Epidermal melanocyte (primary cell): ENCODE data around the gene MYO1H.
A peak's percentile ranks its signal among the peaks of the same experiment; 100 is the strongest.
"Not testable (repeated sequence)": the region's sequence is repeated elsewhere in the genome, so short reads cannot be mapped to it uniquely, and the experiment has no call there.

Experiments used
- DNase-seq: peaks from one replicate; pipeline ENCODE4 v3.0.0; 2011; ENCODE audit warnings: low spot score; ENCODE audit not compliant: insufficient read length

The MYO1H gene

DNA sequence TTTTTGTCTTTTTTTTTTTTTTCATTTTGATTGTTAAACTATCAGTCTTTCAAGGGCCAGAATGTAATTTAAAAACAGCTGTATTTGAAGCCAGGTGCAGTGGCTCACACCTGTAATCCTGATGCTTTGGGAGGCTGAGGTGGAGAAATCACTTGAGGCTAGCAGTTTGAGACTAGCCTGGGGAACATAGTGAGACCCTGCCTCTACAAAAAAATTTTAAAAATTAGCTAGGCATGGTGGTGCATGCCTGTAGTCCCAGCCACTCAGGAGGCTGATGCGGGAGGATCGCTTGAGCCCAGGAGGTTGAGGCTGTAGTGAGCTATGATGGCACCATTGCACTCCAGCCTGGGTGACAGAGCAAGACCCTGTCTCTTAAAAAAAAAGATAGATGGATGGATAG lies 57.1 kb downstream of the MYO1H start:
- not testable (repeated sequence) for DNase-seq

DNA sequence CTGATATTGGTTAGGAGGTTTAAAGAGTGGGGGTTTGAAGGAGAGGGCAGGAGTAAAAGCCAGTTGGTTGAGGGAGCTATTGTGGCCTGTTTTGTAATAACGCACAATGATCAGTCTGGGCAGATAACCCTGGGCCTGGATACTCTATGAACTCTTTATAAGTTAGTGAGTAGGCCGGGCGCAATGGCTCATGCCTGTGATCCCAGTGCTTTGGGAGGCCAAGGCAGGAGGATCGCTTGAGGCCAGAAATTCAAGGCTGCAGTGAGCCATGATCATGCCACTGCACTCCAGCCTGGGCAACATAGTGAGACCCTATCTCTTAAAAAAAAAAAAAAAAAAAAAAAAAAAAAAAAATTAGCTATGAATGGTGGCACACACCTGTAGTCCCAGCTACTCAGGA lies 58.4 kb downstream of the MYO1H start:
- DNase-seq: not testable (repeated sequence)

DNA sequence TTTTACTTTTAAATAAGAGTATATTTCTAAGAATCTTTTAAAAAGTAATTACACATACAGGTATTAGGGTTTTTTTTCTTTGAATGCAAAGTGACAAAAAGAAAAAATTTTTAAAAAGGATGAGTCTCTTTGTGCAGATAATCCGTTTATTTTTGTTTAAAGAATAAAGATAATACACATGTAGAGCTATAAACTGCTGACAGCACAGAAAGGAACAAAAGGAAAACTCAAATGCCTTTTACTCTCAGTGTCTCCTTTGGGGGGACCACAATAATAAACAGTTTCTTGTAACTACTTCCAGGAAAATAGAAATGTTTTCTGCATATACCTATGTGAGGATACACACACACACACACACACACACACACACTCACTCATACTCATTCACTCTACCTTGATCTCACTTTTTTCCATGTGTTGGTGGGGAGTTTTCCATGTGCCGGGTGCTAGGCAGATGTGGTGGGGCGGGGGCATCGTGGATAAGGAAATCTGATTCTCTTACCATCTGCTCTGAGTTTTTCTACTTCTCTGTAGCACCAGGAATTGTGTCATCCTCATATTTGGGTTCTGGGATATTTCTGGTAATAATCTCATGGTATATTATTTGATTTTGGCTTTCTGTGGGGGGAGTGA lies 71.3 kb downstream of the MYO1H start:
- DNase-seq: no peak

- DNase-seq: no peak
Measured at GRCh38 chr12:109421355-109422087, 73.8 kb downstream of the MYO1H start.

GRCh38 chr12:109422251-109422650 lies 74.6 kb downstream of the MYO1H start:
- DNase-seq: no peak

DNA sequence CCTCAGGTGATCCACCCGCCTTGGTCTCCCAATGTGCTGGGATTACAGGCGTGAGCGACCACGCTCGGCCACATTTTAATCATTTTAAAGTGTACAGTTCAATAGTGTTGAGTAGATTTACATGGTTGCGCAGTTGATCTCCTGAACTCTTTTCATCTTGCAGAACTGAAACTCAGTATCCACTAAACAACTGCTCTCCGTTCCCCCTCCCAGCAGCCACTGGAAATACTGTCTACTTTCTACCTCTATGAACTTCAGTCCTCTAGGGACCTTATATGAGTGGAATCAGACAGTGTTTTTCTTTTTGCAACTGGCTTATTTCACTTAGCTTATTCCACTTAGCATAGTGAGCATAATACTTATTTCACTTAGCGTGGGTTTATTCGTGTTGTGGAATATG lies 75.7 kb downstream of the MYO1H start:
- no peak for DNase-seq

GRCh38 chr12:109428037-109428629 lies 80.4 kb downstream of the MYO1H start:
- DNase-seq: peak; percentile 73

- not testable (repeated sequence) for DNase-seq
Measured at GRCh38 chr12:109428804-109429203, 81.1 kb downstream of the MYO1H start.

GRCh38 chr12:109430244-109430643 lies 82.5 kb downstream of the MYO1H start:
- DNase-seq: no peak

- DNase-seq: no peak
Measured at GRCh38 chr12:109432431-109432830, 84.7 kb downstream of the MYO1H start.

DNA sequence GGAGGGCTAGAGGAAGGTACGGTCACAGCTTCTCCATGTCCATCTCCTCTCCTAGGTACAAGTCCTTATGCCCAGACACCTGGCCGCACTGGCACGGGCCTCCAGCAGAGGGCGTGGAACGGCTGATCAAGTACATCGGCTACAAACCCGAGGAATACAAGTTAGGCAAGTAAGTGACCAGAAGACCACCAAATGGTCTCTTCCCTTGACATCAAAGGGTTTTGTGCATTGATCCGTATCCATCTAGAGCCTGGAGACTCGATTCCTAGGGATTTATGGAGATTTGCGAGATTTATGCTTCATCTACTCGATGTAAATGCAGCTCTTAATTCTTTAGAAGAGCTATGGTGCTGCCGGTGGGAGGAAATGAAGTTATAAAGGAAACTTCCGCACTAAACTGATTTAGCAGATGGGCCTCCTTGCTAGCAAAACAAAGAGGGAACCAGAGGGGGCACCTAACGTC lies 85.2 kb downstream of the MYO1H start:
- no peak for DNase-seq

GRCh38 chr12:109433618-109434017 lies 85.9 kb downstream of the MYO1H start:
- no peak for DNase-seq

DNA sequence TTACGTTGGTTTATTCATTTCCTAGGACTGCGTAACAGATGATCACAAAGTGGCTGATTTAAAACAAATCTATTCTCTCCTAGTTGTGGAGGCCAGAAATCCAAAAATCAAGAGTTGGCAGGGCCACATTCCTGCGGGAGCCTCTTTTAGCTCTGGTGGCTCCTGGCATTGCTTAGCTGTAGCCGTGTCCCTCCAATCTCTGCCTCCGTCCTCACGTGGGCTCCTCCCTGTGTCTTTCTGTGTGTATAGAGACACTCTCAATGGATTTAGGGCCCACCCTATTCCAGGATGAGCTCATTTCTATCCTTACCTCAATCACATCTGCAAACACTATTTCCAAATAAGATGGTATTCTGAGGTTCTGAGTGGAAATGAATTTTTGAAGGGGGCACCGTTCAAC lies 86.9 kb downstream of the MYO1H start:
- DNase-seq: no peak

DNA sequence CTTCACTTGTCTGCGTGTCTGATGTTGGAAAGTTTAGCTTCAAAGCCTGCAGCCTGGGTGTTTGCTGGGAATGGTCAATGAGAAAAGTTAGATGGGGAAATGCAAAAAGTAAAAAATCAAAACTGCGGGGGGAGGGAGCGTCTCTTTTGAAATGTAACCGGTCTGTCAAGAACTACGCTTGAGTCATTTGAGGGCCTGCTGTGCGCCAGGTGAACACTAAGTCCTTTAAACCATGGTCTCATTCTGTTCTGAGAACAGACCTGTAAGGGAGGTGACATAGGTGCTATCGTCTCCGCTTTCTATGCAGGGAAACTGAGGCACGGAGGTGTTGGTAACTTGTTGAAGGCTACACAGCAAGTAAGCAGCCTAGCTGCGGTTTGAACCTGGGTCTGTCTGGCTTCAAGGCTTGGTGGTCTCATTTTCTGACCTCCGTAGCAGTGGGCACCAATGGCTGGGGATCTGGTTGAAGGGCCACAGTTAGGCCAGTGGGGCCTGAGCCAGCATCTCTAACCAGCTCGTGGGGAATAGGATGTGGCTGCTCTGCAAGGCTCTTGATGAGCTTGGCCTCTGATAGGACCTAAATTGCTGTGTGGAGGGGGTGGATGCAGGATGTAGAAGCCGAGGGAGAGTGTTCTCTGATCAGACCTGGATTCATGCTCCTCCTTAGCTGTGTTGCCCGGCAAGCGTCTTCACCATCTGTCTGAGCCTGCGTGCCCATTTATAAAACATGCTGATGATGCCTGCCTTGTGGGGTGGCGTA lies 87.9 kb downstream of the MYO1H start:
- no peak for DNase-seq

- DNase-seq: no peak
Measured at GRCh38 chr12:109436188-109436560, 88.5 kb downstream of the MYO1H start.

DNA sequence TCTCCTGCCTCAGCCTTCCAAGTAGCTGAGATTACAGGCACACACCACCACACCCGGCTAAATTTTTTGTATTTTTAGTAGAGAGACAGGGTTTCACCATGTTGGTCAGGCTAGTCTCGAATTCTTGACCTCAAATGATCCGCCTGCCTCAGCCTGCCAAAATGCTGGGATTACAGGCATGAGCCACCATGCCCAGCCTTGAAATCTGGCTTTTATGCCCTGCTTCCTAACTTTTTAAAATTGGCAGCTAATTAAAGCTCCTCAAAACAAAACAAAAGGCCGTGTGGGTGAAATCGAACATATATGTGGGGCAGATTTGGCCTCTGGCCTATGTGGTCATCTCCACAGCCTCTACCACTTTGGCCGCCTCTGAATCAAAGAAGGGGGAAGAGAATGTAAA lies 91.5 kb downstream of the MYO1H start:
- no peak for DNase-seq

DNA sequence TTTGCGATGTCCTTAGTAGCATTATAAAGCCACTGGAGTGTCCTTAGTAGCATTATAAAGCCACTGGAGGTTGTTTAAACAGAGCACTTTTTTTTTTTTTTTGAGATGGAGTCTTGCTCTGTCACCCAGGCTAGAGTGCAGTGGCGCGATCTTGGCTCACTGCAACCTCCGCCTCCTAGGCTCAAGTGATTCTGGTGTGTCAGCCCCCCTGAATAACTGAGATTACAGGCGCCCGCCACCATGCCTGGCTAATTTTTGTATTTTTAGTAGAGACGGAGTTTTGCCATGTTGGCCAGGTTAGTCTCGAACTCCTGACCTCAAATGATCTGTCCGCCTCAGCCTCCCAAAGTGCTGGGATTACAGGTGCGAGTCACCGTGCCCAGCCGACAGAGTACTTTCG lies 92.3 kb downstream of the MYO1H start:
- not testable (repeated sequence) for DNase-seq

DNA sequence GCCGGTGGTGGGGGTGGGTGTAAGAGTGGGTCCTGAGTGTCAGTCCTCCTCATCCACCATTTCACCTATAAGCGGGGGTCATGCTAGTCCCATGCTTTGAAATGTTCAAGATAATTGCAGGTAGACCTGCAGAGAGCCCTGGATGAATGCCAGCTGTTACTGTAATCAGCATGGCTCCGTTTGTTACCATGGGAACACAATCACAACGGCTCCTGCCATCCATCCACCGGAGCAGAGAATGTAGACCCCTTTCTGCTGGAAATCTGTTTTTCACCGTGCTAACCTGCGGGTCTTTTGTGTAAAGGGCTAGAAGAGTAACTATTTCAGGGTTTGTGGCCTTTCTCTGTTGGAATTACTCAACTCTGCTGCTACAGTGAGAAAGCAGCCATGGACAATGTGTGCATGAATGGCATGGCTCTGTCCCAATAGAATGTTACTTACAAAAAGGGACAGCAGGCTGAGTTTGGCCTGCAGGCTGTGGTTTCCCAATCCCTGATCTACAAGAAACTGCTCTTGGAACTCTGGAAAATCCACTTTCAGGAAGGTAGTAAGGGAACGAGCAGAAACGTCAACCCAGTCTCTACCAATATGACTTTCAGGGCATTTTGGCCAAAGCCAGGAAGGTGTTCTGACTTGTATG lies 93.3 kb downstream of the MYO1H start:
- no peak for DNase-seq

- no peak for DNase-seq
Measured at GRCh38 chr12:109443794-109444193, 96.1 kb downstream of the MYO1H start.

DNA sequence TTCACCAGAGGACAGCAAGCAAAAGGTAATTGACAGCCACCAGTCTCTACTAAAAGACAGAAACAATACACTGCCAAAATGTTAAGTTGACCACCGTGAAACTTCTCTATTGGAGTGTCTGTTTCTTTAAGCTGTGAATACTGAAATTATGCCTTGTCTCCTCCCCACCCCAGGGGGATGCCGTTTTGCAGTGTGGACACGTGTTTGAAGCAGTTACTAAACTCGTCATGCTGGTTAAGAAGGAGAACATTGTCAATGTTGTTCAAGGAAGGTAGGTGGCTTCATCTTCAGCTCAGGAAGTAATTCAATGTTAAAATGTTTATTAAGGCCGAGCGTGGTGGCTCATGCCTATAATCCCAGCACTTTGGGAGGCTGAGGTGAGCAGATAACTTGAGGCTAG lies 96.6 kb downstream of the MYO1H start:
- DNase-seq: no peak

- peak; percentile 48 for DNase-seq
Measured at GRCh38 chr12:109445191-109445609, 97.5 kb downstream of the MYO1H start.
